ENCODE measurements around the gene CRIP1.
A peak's percentile ranks its signal among the peaks of the same experiment; 100 is the strongest.

Gene CRIP1

DNA sequence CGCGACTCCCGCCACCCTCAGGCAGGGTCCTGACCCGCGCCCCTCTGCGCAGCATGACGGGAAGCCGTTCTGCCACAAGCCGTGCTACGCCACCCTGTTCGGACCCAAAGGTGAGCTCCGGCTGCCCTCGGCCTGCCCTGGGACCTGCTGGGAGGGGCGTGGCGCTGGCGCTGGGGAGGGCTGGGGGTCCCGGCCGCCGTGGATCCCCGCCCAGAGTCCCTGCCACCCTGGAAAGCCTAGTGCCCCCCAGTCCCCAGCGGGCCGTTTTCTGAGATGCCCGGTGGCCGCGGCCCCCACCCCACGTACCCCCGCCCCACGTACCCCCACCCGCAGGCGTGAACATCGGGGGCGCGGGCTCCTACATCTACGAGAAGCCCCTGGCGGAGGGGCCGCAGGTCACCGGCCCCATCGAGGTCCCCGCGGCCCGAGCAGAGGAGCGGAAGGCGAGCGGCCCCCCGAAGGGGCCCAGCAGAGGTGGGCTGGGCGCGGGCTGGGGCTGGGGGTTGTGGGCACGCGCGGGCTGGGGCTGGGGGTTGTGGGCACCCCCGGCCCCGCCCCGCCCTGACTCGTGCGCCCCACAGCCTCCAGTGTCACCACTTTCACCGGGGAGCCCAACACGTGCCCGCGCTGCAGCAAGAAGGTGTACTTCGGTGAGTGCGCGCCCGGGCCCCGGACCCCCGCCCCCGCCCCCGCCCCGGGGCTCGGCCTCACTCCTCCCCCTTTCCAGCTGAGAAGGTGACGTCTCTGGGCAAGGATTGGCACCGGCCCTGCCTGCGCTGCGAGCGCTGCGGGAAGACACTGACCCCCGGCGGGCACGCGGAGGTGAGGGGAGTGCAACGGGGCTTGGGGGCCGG lies 8.1 kb upstream of the CRIP1 start:
- no peak overlapping the region for H2AFZ ChIP-seq
- H3K79me2 ChIP-seq: no peaks in the 10 kb centered on the region
- TF ChIP-seq, protein P1, sequence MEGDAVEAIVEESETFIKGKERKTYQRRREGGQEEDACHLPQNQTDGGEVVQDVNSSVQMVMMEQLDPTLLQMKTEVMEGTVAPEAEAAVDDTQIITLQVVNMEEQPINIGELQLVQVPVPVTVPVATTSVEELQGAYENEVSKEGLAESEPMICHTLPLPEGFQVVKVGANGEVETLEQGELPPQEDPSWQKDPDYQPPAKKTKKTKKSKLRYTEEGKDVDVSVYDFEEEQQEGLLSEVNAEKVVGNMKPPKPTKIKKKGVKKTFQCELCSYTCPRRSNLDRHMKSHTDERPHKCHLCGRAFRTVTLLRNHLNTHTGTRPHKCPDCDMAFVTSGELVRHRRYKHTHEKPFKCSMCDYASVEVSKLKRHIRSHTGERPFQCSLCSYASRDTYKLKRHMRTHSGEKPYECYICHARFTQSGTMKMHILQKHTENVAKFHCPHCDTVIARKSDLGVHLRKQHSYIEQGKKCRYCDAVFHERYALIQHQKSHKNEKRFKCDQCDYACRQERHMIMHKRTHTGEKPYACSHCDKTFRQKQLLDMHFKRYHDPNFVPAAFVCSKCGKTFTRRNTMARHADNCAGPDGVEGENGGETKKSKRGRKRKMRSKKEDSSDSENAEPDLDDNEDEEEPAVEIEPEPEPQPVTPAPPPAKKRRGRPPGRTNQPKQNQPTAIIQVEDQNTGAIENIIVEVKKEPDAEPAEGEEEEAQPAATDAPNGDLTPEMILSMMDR (IDR thresholded peaks at IDR 0.05): no peak
- H3K4me1 ChIP-seq: peaks cover 23% of the 10 kb centered on the region
- H3K4me2 ChIP-seq (ENCODE audit: low read length): no peak overlapping the region
- H3K27me3 ChIP-seq (ENCODE audit: control insufficient read depth, insufficient read depth, low read length): no peaks in the 10 kb centered on the region
- no peak overlapping the region for H3K9ac ChIP-seq
- no peak overlapping the region for H3K27ac ChIP-seq
- H3K9me3 ChIP-seq (ENCODE audit: control insufficient read depth, low read length): no peaks in the 10 kb centered on the region
- no peaks in the 10 kb centered on the region for H3K36me3 ChIP-seq (ENCODE audit: control insufficient read depth, insufficient read depth, low read length)
- no peak overlapping the region for H3K4me3 ChIP-seq (ENCODE audit: low read depth, low read length)

DNA sequence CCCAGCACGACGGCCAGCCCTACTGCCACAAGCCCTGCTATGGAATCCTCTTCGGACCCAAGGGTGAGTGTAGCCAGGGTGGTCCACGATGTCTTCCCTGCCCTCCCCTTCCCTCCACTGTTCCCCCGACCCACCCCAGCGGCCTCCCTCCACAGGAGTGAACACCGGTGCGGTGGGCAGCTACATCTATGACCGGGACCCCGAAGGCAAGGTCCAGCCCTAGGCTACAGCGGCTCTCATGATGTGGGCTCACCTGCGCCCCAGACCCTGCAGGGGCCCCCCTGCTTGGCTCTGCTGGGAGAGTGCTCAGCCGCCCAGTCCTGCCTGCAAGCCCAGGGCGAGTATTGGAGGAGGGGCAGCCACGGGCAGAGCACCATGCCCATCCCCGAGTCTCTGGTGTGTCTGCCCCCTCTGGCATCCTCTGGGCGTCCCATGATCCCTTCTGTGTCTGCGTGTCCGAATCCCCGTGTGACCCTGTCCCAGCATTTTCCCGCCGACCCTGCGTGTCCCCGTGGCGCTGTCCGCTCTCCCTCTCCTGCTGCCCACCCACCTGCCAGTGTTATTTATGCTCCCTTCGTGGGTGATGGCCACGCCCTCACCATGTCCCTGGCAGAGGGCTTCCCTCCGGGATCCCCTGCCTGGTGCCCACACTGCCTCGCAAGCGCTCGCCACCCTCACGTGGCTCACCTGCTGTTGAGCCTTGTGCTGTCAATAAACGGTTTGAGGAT lies 7.1 kb upstream of the CRIP1 start:
- TF ChIP-seq, protein P1 (IDR thresholded peaks at IDR 0.05): no peak
- Histone ChIP-seq H3K9ac (no peak overlapping the region), H2AFZ (no peak overlapping the region), H3K4me2 (ENCODE audit: low read length) (no peak overlapping the region), H3K4me1 (peaks cover 23% of the 10 kb centered on the region), H3K27me3 (ENCODE audit: control insufficient read depth, insufficient read depth, low read length) (no peaks in the 10 kb centered on the region), H3K36me3 (ENCODE audit: control insufficient read depth, insufficient read depth, low read length) (no peaks in the 10 kb centered on the region), H3K27ac (peak overlapping the region; percentile 87), H3K9me3 (ENCODE audit: control insufficient read depth, low read length) (no peaks in the 10 kb centered on the region), H3K79me2 (no peaks in the 10 kb centered on the region), H3K4me3 (ENCODE audit: low read depth, low read length) (no peak overlapping the region)

DNA sequence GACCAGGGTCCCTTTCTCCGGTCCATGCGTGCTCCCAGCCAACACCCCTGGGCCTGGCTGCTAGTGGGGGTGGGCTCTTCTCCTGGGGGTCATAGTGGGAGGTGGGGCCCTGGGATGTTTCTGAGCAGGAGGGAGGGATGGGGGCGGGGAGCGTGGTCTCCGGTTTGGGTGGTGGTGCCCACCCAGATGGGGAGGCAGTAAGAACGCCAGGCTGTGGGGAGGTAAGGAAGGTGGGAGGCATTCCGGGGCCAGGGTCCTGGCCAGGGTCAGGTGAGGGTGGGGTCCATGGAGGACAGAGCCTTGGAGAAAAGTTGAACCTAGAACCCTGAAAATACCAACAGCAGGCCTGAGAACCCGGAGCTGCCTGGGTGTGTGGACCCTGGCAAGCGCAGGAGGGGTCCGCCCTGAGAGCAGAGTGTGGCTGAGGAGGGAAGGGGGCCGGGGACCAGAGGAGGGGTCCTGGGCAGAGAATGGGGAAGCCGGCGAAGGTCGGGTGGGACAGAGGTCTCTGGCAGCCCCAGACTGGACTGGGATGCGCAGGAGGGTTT lies 6.4 kb upstream of the CRIP1 start:
- Histone ChIP-seq H3K4me3 (ENCODE audit: low read depth, low read length) (no peak overlapping the region), H2AFZ (peak overlapping the region; percentile 18), H3K9ac (no peak overlapping the region), H3K27me3 (ENCODE audit: control insufficient read depth, insufficient read depth, low read length) (no peaks in the 10 kb centered on the region), H3K27ac (peak overlapping the region; percentile 87), H3K4me1 (peaks cover 23% of the 10 kb centered on the region), H3K4me2 (ENCODE audit: low read length) (no peak overlapping the region), H3K79me2 (no peaks in the 10 kb centered on the region), H3K9me3 (ENCODE audit: control insufficient read depth, low read length) (no peaks in the 10 kb centered on the region), H3K36me3 (ENCODE audit: control insufficient read depth, insufficient read depth, low read length) (no peaks in the 10 kb centered on the region)
- TF ChIP-seq, protein P1 (IDR thresholded peaks at IDR 0.05): no peak

DNA sequence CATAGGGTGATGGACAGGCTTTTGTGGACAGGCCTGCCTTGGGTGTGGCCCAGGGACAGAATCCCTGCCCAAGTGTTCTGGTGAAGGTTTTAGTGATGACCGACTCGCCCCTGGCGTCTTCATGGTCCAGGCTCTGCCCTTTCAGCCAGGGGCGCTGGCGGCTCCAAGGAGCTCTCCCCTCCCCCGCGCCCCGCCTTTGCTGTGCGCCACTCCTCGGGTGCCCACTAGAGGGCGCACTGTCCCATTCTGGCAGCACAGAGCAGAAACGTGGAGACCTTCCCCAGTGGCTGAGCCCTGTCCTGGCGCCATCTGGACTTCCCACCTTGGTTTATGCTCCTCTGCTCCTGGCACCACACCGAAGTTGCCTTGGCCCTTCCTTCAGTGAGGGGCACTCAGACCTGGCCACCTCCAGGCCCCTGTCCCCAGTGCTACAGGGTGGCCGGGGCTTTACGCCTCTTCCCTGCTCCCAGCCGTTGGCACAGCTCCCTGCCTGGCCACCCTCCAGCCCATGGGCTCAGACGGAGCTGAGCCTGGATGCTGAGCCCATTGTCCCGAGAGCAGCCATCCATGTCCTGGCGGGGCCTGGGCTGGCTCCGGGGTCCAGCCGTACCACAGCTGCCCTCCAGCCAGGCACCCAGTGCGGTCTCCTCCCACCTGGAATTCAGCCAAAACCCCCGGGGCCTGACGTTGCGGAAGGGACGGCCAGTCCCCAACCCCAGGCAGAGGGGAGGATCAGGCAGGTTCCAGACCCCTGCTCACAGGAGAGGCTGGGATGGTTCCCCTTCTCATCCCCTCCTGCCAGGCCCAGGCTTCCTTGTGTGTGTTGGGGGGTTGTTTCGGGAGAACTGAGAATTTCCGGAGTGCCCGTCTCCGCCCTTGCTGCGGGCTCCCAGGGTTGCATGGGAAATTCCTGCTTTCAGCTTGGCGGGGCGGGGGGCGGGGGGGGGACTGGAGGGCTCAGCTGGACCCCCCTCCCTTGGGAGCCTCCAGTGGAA lies 5.6 kb upstream of the CRIP1 start:
- Histone ChIP-seq H3K27me3 (ENCODE audit: control insufficient read depth, insufficient read depth, low read length) (no peaks in the 10 kb centered on the region), H3K4me2 (ENCODE audit: low read length) (peak overlapping the region; percentile 85), H3K36me3 (ENCODE audit: control insufficient read depth, insufficient read depth, low read length) (no peaks in the 10 kb centered on the region), H3K4me3 (ENCODE audit: low read depth, low read length) (peak overlapping the region; percentile 54), H3K4me1 (peaks cover 30% of the 10 kb centered on the region), H3K9me3 (ENCODE audit: control insufficient read depth, low read length) (no peaks in the 10 kb centered on the region), H2AFZ (peak overlapping the region; percentile 75), H3K79me2 (no peaks in the 10 kb centered on the region), H3K9ac (peak overlapping the region; percentile 3), H3K27ac (peak overlapping the region; percentile 87)
- TF ChIP-seq, protein P1 (IDR thresholded peaks at IDR 0.05): peak; percentile 99
